ENCODE measurements around the gene MNDA.
"Not testable (repeated sequence)": the region's sequence is repeated elsewhere in the genome, so short reads cannot be mapped to it uniquely, and the experiment has no call there.

- not testable (repeated sequence) for TF ChIP-seq PATZ1 (CRISPR knock-in tag; IDR thresholded peaks at IDR 0.05; ENCODE audit: borderline replicate concordance); CSRNP3 (CRISPR knock-in tag; IDR thresholded peaks at IDR 0.05); PPARA (CRISPR knock-in tag; IDR thresholded peaks at IDR 0.05; ENCODE audit: borderline replicate concordance); ZFP3 (CRISPR knock-in tag; IDR thresholded peaks at IDR 0.05); RARB (CRISPR knock-in tag; IDR thresholded peaks at IDR 0.05); POU6F1 (CRISPR knock-in tag; IDR thresholded peaks at IDR 0.05; ENCODE audit: borderline replicate concordance, low read depth); GLIS3 (CRISPR knock-in tag; IDR thresholded peaks at IDR 0.05); CREB5 (CRISPR knock-in tag; IDR thresholded peaks at IDR 0.05; ENCODE audit: low read depth); ESRRG (CRISPR knock-in tag; IDR thresholded peaks at IDR 0.05); ZNF70 (CRISPR knock-in tag; IDR thresholded peaks at IDR 0.05); ZFP30 (CRISPR knock-in tag; IDR thresholded peaks at IDR 0.05); ARNTL (CRISPR knock-in tag; IDR thresholded peaks at IDR 0.05; ENCODE audit: borderline replicate concordance, low read depth); TSHZ2 (CRISPR knock-in tag; IDR thresholded peaks at IDR 0.05); CSDC2 (CRISPR knock-in tag; IDR thresholded peaks at IDR 0.05)
These were observed 39.3 kb downstream of the MNDA start for GRCh38 chr1:158870438-158870837.
